Stomach (tissue), 4 donors: ENCODE results near the gene ARPC3.

Source experiments
- EP300 ChIP-seq: sonication (generic); formaldehyde crosslinking; IDR thresholded peaks from one replicate; pipeline ENCODE4 v1.6.1; 2017; ENCODE audit warnings: antibody characterized with exemption
- POLR2A ChIP-seq, 4 donors: fragments of 450-650 bp; IDR thresholded peaks; one replicate each; pipeline ENCODE4 v1.6.1; 2016; ENCODE audit warnings: antibody characterized with exemption in 4 of 4, control low read depth in 2 of 4, mild to moderate bottlenecking in 1 of 4, moderate library complexity in 1 of 4
- POLR2AphosphoS5 ChIP-seq, 3 donors: sonication (generic); formaldehyde crosslinking; IDR thresholded peaks; one replicate each; pipeline ENCODE4 v1.6.1; 2016; ENCODE audit warnings: antibody characterized with exemption in 3 of 3
- TF ChIP-seq, protein P1 (sequence below), 7 experiments: fragments of 450-650 bp in 4 of 7; fragments of 200-600 bp in 3 of 7; sonication (generic) in 3 of 7; IDR thresholded peaks; one replicate each; pipeline ENCODE4 v1.5.1; 2016 to 2019; ENCODE audit warnings: antibody characterized with exemption in 7 of 7, control low read depth in 2 of 7, mild to moderate bottlenecking in 1 of 7

DNA sequence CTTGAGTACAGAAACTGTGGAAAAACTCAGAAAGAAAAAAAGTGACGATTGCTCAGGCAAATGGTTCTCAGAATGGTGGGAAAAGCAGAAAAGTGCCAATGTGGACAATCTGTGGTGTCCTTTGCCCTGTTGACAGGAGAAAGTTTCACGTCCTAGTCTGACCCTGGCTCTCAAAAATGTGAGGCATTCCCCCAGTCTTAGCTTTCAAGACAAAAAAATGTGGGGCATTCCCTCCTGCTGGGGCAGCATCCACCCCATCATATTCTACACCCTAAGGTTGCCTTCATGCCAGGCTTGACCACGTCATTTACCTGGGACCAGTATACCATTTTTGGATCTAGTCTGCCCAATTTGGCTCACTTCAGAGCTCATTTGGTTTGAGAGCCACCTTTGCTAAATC lies 25.9 kb downstream of the ARPC3 start:
- no peak for TF ChIP-seq EP300
- TF ChIP-seq, protein P1, sequence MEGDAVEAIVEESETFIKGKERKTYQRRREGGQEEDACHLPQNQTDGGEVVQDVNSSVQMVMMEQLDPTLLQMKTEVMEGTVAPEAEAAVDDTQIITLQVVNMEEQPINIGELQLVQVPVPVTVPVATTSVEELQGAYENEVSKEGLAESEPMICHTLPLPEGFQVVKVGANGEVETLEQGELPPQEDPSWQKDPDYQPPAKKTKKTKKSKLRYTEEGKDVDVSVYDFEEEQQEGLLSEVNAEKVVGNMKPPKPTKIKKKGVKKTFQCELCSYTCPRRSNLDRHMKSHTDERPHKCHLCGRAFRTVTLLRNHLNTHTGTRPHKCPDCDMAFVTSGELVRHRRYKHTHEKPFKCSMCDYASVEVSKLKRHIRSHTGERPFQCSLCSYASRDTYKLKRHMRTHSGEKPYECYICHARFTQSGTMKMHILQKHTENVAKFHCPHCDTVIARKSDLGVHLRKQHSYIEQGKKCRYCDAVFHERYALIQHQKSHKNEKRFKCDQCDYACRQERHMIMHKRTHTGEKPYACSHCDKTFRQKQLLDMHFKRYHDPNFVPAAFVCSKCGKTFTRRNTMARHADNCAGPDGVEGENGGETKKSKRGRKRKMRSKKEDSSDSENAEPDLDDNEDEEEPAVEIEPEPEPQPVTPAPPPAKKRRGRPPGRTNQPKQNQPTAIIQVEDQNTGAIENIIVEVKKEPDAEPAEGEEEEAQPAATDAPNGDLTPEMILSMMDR (IDR thresholded peaks at IDR 0.05): no peak
- TF ChIP-seq POLR2AphosphoS5 (IDR thresholded peaks at IDR 0.05): no peak
- TF ChIP-seq POLR2A (IDR thresholded peaks at IDR 0.05): no peak
